PFSK-1 (cell line): ENCODE data around the gene UNC5B.

Source experiments
- FOXP2 ChIP-seq: optimal IDR thresholded peaks from 2 replicates; pipeline ENCODE3; 2011; ENCODE audit warnings: borderline replicate concordance, control low read depth, inconsistent platforms; ENCODE audit not compliant: insufficient read depth; ENCODE audit errors: extremely low read length, extremely low read depth
- POLR2AphosphoS5 ChIP-seq: IDR thresholded peaks from 2 replicates; pipeline ENCODE4 v1.6.1; 2012; ENCODE audit warnings: low read depth, mild to moderate bottlenecking, control low read depth, low read length, moderate library complexity
- REST ChIP-seq, 2 experiments: IDR thresholded peaks; 2 replicates each; pipeline versions ENCODE4 v1.6.1 to v1.8.0; 2011 to 2012; ENCODE audit warnings: low read depth in 2 of 2, low read length in 2 of 2, control low read depth in 1 of 2, inconsistent platforms in 1 of 2, mild to moderate bottlenecking in 1 of 2, moderate library complexity in 1 of 2; ENCODE audit not compliant: insufficient read depth in 1 of 2
- SIN3A ChIP-seq: IDR thresholded peaks from 2 replicates; pipeline ENCODE4 v1.6.1; 2012; ENCODE audit warnings: mild to moderate bottlenecking, low read length, moderate library complexity, borderline replicate concordance; ENCODE audit not compliant: insufficient read depth
- TAF1 ChIP-seq: IDR thresholded peaks from 2 replicates; pipeline ENCODE4 v1.6.1; 2012; ENCODE audit warnings: low read length, control low read depth, borderline replicate concordance; ENCODE audit not compliant: insufficient read depth

The UNC5B gene

GRCh38 chr10:71316786-71317160, 104.4 kb downstream of the UNC5B start:
- TF ChIP-seq REST (IDR thresholded peaks at IDR 0.05; ENCODE audit: insufficient read depth in 1 of 2, low read depth in 2 of 2, low read length in 2 of 2) (no peak), FOXP2 (no peak), SIN3A (no peak), POLR2AphosphoS5 (no peak), TAF1 (no peak)

- TF ChIP-seq TAF1 (no peak), FOXP2 (no peak), SIN3A (no peak), REST (IDR thresholded peaks at IDR 0.05; ENCODE audit: insufficient read depth in 1 of 2, low read depth in 2 of 2, low read length in 2 of 2) (no peak), POLR2AphosphoS5 (no peak)
Measured at GRCh38 chr10:71317739-71318138, 105.4 kb downstream of the UNC5B start.

GRCh38 chr10:71319042-71319799, 106.9 kb downstream of the UNC5B start, which contains the start of gene SLC29A3:
TSS of gene SLC29A3 (plus strand) at chr10:71319259. CDS start at chr10:71319310, 51 bp downstream.
- peak; percentile 97 for TF ChIP-seq FOXP2
- TF ChIP-seq SIN3A = 0 out of 2 replicates have a peak, but pooled peaks have one; percentile 41
- no peak for TF ChIP-seq TAF1
- TF ChIP-seq POLR2AphosphoS5 = peak; percentile 39; the same call in 1 of the 2 replicates

GRCh38 chr10:71319800-71320392, 107.5 kb downstream of the UNC5B start:
- TF ChIP-seq SIN3A (no peak), POLR2AphosphoS5 (no peak), TAF1 (no peak), REST (IDR thresholded peaks at IDR 0.05; ENCODE audit: insufficient read depth in 1 of 2, low read depth in 2 of 2, low read length in 2 of 2) (no peak), FOXP2 (no peak)

GRCh38 chr10:71320592-71320991, 108.2 kb downstream of the UNC5B start:
- no peak for TF ChIP-seq SIN3A
- no peak for TF ChIP-seq REST (IDR thresholded peaks at IDR 0.05; ENCODE audit: insufficient read depth in 1 of 2, low read depth in 2 of 2, low read length in 2 of 2)
- TF ChIP-seq FOXP2 = no peak
- TF ChIP-seq POLR2AphosphoS5 = no peak
- no peak for TF ChIP-seq TAF1
